ENCODE data around the gene SPOCK1. TPM values are rescaled to one million over a fixed set of nuclear protein-coding genes. Genes with fewer than 3 reads are reported as not detected.

SPOCK1 gene
- total and polyA plus RNA-seq, 2 experiments from 2014 or later = 8.2 to 10.5 TPM

- H3K27ac Mint-ChIP-seq = no peak overlapping the region
- H3K27me3 ChIP-seq (ENCODE audit: insufficient read depth) = no peaks in the 10 kb centered on the region
- H3K27me3 Mint-ChIP-seq (ENCODE audit: insufficient read depth, low read depth, poor library complexity) = peaks cover 4% of the 10 kb centered on the region
- H3K27ac ChIP-seq (ENCODE audit: low read depth) = no peak overlapping the region
- no peaks in the 10 kb centered on the region for H3K36me3 ChIP-seq (ENCODE audit: insufficient read depth)
- TF ChIP-seq JUNB (IDR thresholded peaks at IDR 0.05; ENCODE audit: unreplicated experiment) (no peak), ZNF462 (CRISPR knock-in tag; IDR thresholded peaks at IDR 0.05) (no peak), STAT1 (IDR thresholded peaks at IDR 0.05; ENCODE audit: unreplicated experiment) (no peak)
- no peak overlapping the region for H3K4me3 ChIP-seq
- no peak overlapping the region for H2AFZ ChIP-seq
- H3K4me1 ChIP-seq (ENCODE audit: insufficient read depth) = no peaks in the 10 kb centered on the region
- peaks cover 4% of the 10 kb centered on the region; the same call in 2 of the 3 replicates for H3K4me1 Mint-ChIP-seq
- no peaks in the 10 kb centered on the region for H3K79me2 ChIP-seq (replicated peaks; ENCODE audit: insufficient read depth)
- 0 out of 2 replicates have a peak, but pooled peaks cover 6% of the 10 kb centered on the region for H3K9me2 ChIP-seq (ENCODE audit: insufficient read depth)
- H3K4me2 ChIP-seq = no peak overlapping the region
- no peak overlapping the region for H3K4me3 Mint-ChIP-seq
- no peak for DNase-seq (ENCODE audit: low spot score)
- H3F3A ChIP-seq (replicated peaks; ENCODE audit: low read depth) = no peaks in the 10 kb centered on the region
- ATAC-seq = no peak
- H3K36me3 Mint-ChIP-seq (ENCODE audit: low read depth) = no peaks in the 10 kb centered on the region
- H3K9me3 Mint-ChIP-seq = no peaks in the 10 kb centered on the region
- 0 out of 2 replicates have a peak, but pooled peaks cover 4% of the 10 kb centered on the region for H4K20me1 ChIP-seq (replicated peaks; ENCODE audit: insufficient read depth)
Observed at GRCh38 chr5:137442660-137443059, 56.5 kb downstream of the SPOCK1 start.

- H3K79me2 ChIP-seq (replicated peaks; ENCODE audit: insufficient read depth) = no peaks in the 10 kb centered on the region
- TF ChIP-seq ZNF462 (CRISPR knock-in tag; IDR thresholded peaks at IDR 0.05) (no peak), EZH2 (IDR thresholded peaks at IDR 0.05; ENCODE audit: low read depth, unreplicated experiment) (no peak)
Observed at GRCh38 chr5:137441476-137441875, 57.6 kb downstream of the SPOCK1 start.

More at GRCh38 chr5:137441476-137441875, 57.6 kb downstream of the SPOCK1 start:
- H3K27me3 Mint-ChIP-seq (ENCODE audit: insufficient read depth, low read depth, poor library complexity) = peaks cover 2% of the 10 kb centered on the region
- Histone ChIP-seq H3K4me3 (no peak overlapping the region), H3K36me3 (ENCODE audit: insufficient read depth) (no peaks in the 10 kb centered on the region), H4K20me1 (replicated peaks; ENCODE audit: insufficient read depth) (0 out of 2 replicates have a peak, but pooled peaks cover 4% of the 10 kb centered on the region), H3K27me3 (ENCODE audit: insufficient read depth) (no peaks in the 10 kb centered on the region), H3K9me2 (ENCODE audit: insufficient read depth) (0 out of 2 replicates have a peak, but pooled peaks cover 6% of the 10 kb centered on the region), H3F3A (replicated peaks; ENCODE audit: low read depth) (no peaks in the 10 kb centered on the region), H2AFZ (no peak overlapping the region), H3K4me1 (ENCODE audit: insufficient read depth) (no peaks in the 10 kb centered on the region), H3K4me2 (no peak overlapping the region), H3K27ac (ENCODE audit: low read depth) (no peak overlapping the region)
- no peak overlapping the region for H3K27ac Mint-ChIP-seq
- H3K9me3 Mint-ChIP-seq = no peaks in the 10 kb centered on the region
- no peak overlapping the region for H3K4me3 Mint-ChIP-seq
- H3K4me1 Mint-ChIP-seq = peaks cover 4% of the 10 kb centered on the region; the same call in 2 of the 3 replicates
- no peaks in the 10 kb centered on the region for H3K36me3 Mint-ChIP-seq (ENCODE audit: low read depth)
- ATAC-seq (no peak), DNase-seq (ENCODE audit: low spot score) (no peak)

Data from GM23338 (cell line).